ENCODE measurements around the gene GPR155. TPM values are rescaled to one million over a fixed set of nuclear protein-coding genes. Genes with fewer than 3 reads are reported as not detected.
"Not testable (repeated sequence)": the region's sequence is repeated elsewhere in the genome, so short reads cannot be mapped to it uniquely, and the experiment has no call there.

GPR155 gene
- total RNA-seq, 1 donor from 2014 or later: 6.2 TPM

DNA sequence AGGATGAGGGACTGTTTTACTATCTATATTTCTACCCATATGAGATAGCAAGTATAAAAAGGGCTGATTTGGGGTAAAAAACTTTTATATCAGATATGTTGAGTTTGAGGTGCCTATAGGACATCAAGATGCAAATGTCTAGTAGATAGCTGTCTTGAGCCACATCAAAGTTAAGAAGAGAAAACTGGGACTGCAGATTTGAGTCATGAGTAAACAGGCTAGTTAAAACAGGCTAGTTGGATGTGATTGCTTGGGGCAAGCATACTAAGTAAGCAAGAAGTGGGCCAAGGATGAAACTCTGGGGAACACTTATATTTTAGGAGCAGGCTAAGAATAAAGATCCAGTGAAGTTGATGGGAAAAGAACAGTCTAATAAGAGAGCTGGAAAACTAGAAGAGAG lies 94.1 kb downstream of the GPR155 start:
- H3K9me3 Mint-ChIP-seq: no peaks in the 10 kb centered on the region
- H3K27ac Mint-ChIP-seq: peak overlapping the region; percentile 58
- DNase-seq (ENCODE audit: extremely low spot score, unreplicated experiment): no peak
- peak overlapping the region; percentile 55 for H3K4me3 Mint-ChIP-seq
- no peaks in the 10 kb centered on the region for H3K27me3 Mint-ChIP-seq
- peaks cover 19% of the 10 kb centered on the region for H3K4me1 Mint-ChIP-seq (ENCODE audit: unreplicated experiment)
- TF ChIP-seq CTCF (conservative IDR thresholded peaks at IDR 0.05): no peak
- H3K36me3 Mint-ChIP-seq: peaks cover 21% of the 10 kb centered on the region

GRCh38 chr2:174390303-174390702 lies 96.5 kb downstream of the GPR155 start:
- Mint-ChIP-seq H3K36me3 (peaks cover 29% of the 10 kb centered on the region), H3K4me1 (ENCODE audit: unreplicated experiment) (peaks cover 19% of the 10 kb centered on the region)
- H3K9me3 Mint-ChIP-seq; DNase-seq (ENCODE audit: extremely low spot score, unreplicated experiment); H3K27ac Mint-ChIP-seq; H3K27me3 Mint-ChIP-seq; H3K4me3 Mint-ChIP-seq: not testable (repeated sequence)

GRCh38 chr2:174389542-174389941 lies 97.3 kb downstream of the GPR155 start:
- peaks cover 30% of the 10 kb centered on the region for H3K36me3 Mint-ChIP-seq
- TF ChIP-seq CTCF (conservative IDR thresholded peaks at IDR 0.05): no peak
- H3K27me3 Mint-ChIP-seq: no peaks in the 10 kb centered on the region
- H3K4me3 Mint-ChIP-seq: no peak overlapping the region
- DNase-seq (ENCODE audit: extremely low spot score, unreplicated experiment): no peak
- peaks cover 16% of the 10 kb centered on the region for H3K4me1 Mint-ChIP-seq (ENCODE audit: unreplicated experiment)
- no peaks in the 10 kb centered on the region for H3K9me3 Mint-ChIP-seq
- H3K27ac Mint-ChIP-seq: no peak overlapping the region

- H3K4me3 Mint-ChIP-seq; H3K4me1 Mint-ChIP-seq (ENCODE audit: unreplicated experiment); H3K27ac Mint-ChIP-seq; DNase-seq (ENCODE audit: extremely low spot score, unreplicated experiment); H3K9me3 Mint-ChIP-seq; H3K27me3 Mint-ChIP-seq: not testable (repeated sequence)
- H3K36me3 Mint-ChIP-seq: peaks cover 35% of the 10 kb centered on the region
These were observed 98.1 kb downstream of the GPR155 start for GRCh38 chr2:174388706-174389105.

GRCh38 chr2:174385201-174385600 lies 101.6 kb downstream of the GPR155 start:
- no peak for DNase-seq (ENCODE audit: extremely low spot score, unreplicated experiment)
- H3K4me1 Mint-ChIP-seq (ENCODE audit: unreplicated experiment): no peaks in the 10 kb centered on the region
- H3K9me3 Mint-ChIP-seq: no peaks in the 10 kb centered on the region
- no peak for TF ChIP-seq CTCF (conservative IDR thresholded peaks at IDR 0.05)
- no peaks in the 10 kb centered on the region for H3K27me3 Mint-ChIP-seq
- peaks cover 24% of the 10 kb centered on the region for H3K36me3 Mint-ChIP-seq
- H3K27ac Mint-ChIP-seq: no peak overlapping the region
- no peak overlapping the region for H3K4me3 Mint-ChIP-seq

- Mint-ChIP-seq H3K4me3 (no peak overlapping the region), H3K9me3 (no peaks in the 10 kb centered on the region)
These were observed 103.0 kb downstream of the GPR155 start for GRCh38 chr2:174383796-174384195.

More at GRCh38 chr2:174383796-174384195, 103.0 kb downstream of the GPR155 start:
- no peaks in the 10 kb centered on the region for H3K27me3 Mint-ChIP-seq
- no peaks in the 10 kb centered on the region for H3K4me1 Mint-ChIP-seq (ENCODE audit: unreplicated experiment)
- TF ChIP-seq CTCF (conservative IDR thresholded peaks at IDR 0.05): no peak
- no peak overlapping the region for H3K27ac Mint-ChIP-seq
- H3K36me3 Mint-ChIP-seq: peaks cover 21% of the 10 kb centered on the region
- DNase-seq (ENCODE audit: extremely low spot score, unreplicated experiment): no peak

Other genes starting within 250 kb of the GPR155 start
- gene OLA1, start 238.5 kb downstream of the GPR155 start, total RNA-seq (ENCODE audit: low replicate concordance): 82.1 and 94.4 TPM in 2 replicates
- gene SP9, start 152.1 kb downstream of the GPR155 start, total RNA-seq (ENCODE audit: low replicate concordance): 0.56 TPM in 1 of 2 replicates, not detected in the other
- 23.2 and 25.9 TPM in 2 replicates for gene SCRN3, start 91.3 kb downstream of the GPR155 start, total RNA-seq (ENCODE audit: low replicate concordance)
- gene WIPF1, start 110.8 kb upstream of the GPR155 start, total RNA-seq (ENCODE audit: low replicate concordance): 7.0 and 19.2 TPM in 2 replicates